PC-3 (cell line): ENCODE data around the gene MLLT11. TPM values are rescaled to one million over a fixed set of nuclear protein-coding genes. Genes with fewer than 3 reads are reported as not detected.
A peak's percentile ranks its signal among the peaks of the same experiment; 100 is the strongest.

Source experiments
- ATAC-seq: fragments of 200-7000 bp; cut with Tn5 transposase; 2 replicates; pipeline ENCODE4 v1.9.1; 2020; ENCODE audit warnings: mild to moderate bottlenecking, moderate library complexity
- BruUV-seq: library from RNA; stranded (reverse); fragments of 400-500 nt; replicated peaks from 2 replicates; lab custom pipeline; 2021; lab: Mats Ljungman, UMichigan
- CTCF ChIA-PET: fragments of 300-600 bp; sonication (Branson Sonifier 250); formaldehyde crosslinking; loops from one replicate; lab custom pipeline; 2022; ENCODE audit warnings: antibody characterized with exemption; lab: Charles Lee
- POLR2A ChIA-PET: fragments of 300-600 bp; sonication (Branson Sonifier 250); formaldehyde crosslinking; loops from one replicate; lab custom pipeline; 2022; ENCODE audit warnings: antibody characterized with exemption; ENCODE audit not compliant: unreplicated experiment; lab: Charles Lee
- DNase-seq: peaks from one replicate; pipeline ENCODE4 v3.0.0-alpha.2; 2015
- H2AFZ ChIP-seq: fragments of 300-600 bp; sonication (generic); 2 replicates; pipeline ENCODE4 v1.6.0; 2016; ENCODE audit warnings: antibody characterized with exemption, low read length
- H3F3A ChIP-seq: fragments of 300-600 bp; sonication (generic); one replicate; pipeline ENCODE4 v1.6.0; 2017; ENCODE audit warnings: antibody characterized with exemption, low read length, control low read depth, mild to moderate bottlenecking; ENCODE audit not compliant: unreplicated experiment
- H3K27ac ChIP-seq: fragments of 300-600 bp; sonication (generic); 2 replicates; pipeline ENCODE4 v1.5.1; 2016; ENCODE audit warnings: mild to moderate bottlenecking, low read length
- H3K27me3 ChIP-seq: fragments of 300-600 bp; sonication (generic); 2 replicates; pipeline ENCODE4 v1.6.1; 2016; ENCODE audit warnings: low read length, mixed read lengths
- H3K36me3 ChIP-seq: fragments of 300-600 bp; sonication (generic); 2 replicates; pipeline ENCODE4 v1.6.1; 2016; ENCODE audit warnings: low read depth, mixed run types, low read length, mixed read lengths
- H3K4me1 ChIP-seq: fragments of 300-600 bp; sonication (generic); 2 replicates; pipeline ENCODE4 v1.5.1; 2016; ENCODE audit warnings: low read length; ENCODE audit not compliant: insufficient read depth
- H3K4me2 ChIP-seq: fragments of 300-600 bp; sonication (generic); 2 replicates; pipeline ENCODE4 v1.6.0; 2016; ENCODE audit warnings: low read length
- H3K4me3 ChIP-seq: fragments of 300-600 bp; sonication (generic); 2 replicates; pipeline ENCODE4 v1.5.1; 2016; ENCODE audit warnings: mild to moderate bottlenecking, low read length, mixed read lengths
- H3K79me2 ChIP-seq: fragments of 300-600 bp; sonication (generic); 2 replicates; pipeline ENCODE4 v1.6.1; 2017; ENCODE audit warnings: low read length, mixed read lengths
- H3K9ac ChIP-seq: fragments of 300-600 bp; sonication (generic); 2 replicates; pipeline ENCODE4 v1.6.0; 2016; ENCODE audit warnings: mild to moderate bottlenecking, low read length
- H3K9me2 ChIP-seq: fragments of 300-600 bp; sonication (generic); replicated peaks from 2 replicates; pipeline ENCODE4 v1.6.1; 2016; ENCODE audit warnings: mixed run types, low read length, mixed read lengths
- H3K9me3 ChIP-seq: fragments of 300-600 bp; sonication (generic); 2 replicates; pipeline ENCODE4 v1.6.1; 2016; ENCODE audit warnings: low read length, mixed read lengths
- H4K20me1 ChIP-seq: fragments of 300-600 bp; sonication (generic); 2 replicates; pipeline ENCODE4 v1.6.1; 2016; ENCODE audit warnings: low read length, mixed read lengths
- CTCF ChIP-seq: fragments of 300-600 bp; sonication (generic); conservative IDR thresholded peaks from 2 replicates; pipeline ENCODE4 v1.5.1; 2017; ENCODE audit warnings: antibody characterized with exemption, low read depth, mild to moderate bottlenecking, low read length
- EZH2 ChIP-seq: fragments of 300-600 bp; sonication (generic); IDR thresholded peaks from one replicate; pipeline ENCODE4 v1.6.1; 2017; ENCODE audit warnings: antibody characterized with exemption, mild to moderate bottlenecking, low read length; ENCODE audit not compliant: unreplicated experiment
- EZH2phosphoT487 ChIP-seq: fragments of 300-600 bp; sonication (generic); IDR thresholded peaks from 2 replicates; pipeline ENCODE4 v1.6.1; 2018; ENCODE audit warnings: mild to moderate bottlenecking, antibody characterized with exemption, low read length, borderline replicate concordance
- intact Hi-C: fragments of 100-400 bp; cut with micrococcal nuclease; formaldehyde crosslinking; loops from 2 replicates; pipeline ENCODE4 v1.9.0; 2023
- total RNA-seq: library from RNA; depleted of rRNA; stranded (reverse); fragments of >200 nt; gene quantifications from 2 replicates; pipeline ENCODE4 v1.2.3, GENCODE V29; 2014

Gene MLLT11
- total RNA-seq, 1 experiment from 2014 or later: 14.1 TPM

GRCh38 chr1:151054971-151055547, 5.1 kb upstream of the MLLT11 start:
- ATAC-seq: no peak
- Histone ChIP-seq H3K4me3 (no peak overlapping the region), H3K4me2 (no peak overlapping the region), H3K27me3 (no peaks in the 10 kb centered on the region), H2AFZ (no peak overlapping the region), H3K9me3 (no peaks in the 10 kb centered on the region), H3K4me1 (peaks cover 22% of the 10 kb centered on the region), H3K27ac (no peak overlapping the region), H3K79me2 (peaks cover 55% of the 10 kb centered on the region), H4K20me1 (peaks cover 25% of the 10 kb centered on the region; the same call in 1 of the 2 replicates), H3K36me3 (peaks cover 51% of the 10 kb centered on the region), H3K9ac (no peak overlapping the region), H3F3A (peaks cover 9% of the 10 kb centered on the region), H3K9me2 (no peaks in the 10 kb centered on the region)
- ChIA-PET CTCF (no interaction called here), POLR2A (no interaction called here)
- intact Hi-C loops: no loop called here
- no TSS peak for BruUV-seq
- no peak for DNase-seq
- no peak for TF ChIP-seq EZH2phosphoT487
- TF ChIP-seq CTCF: no peak
- TF ChIP-seq EZH2: no peak

GRCh38 chr1:151055581-151055980, 4.6 kb upstream of the MLLT11 start:
- DNase-seq: no peak
- ChIA-PET CTCF (no interaction called here), POLR2A (no interaction called here)
- intact Hi-C loops: no loop called here
- Histone ChIP-seq H3K9me2 (no peaks in the 10 kb centered on the region), H3K79me2 (peaks cover 60% of the 10 kb centered on the region), H3K9ac (no peak overlapping the region), H3K27me3 (no peaks in the 10 kb centered on the region), H3K4me3 (no peak overlapping the region), H4K20me1 (peaks cover 25% of the 10 kb centered on the region; the same call in 1 of the 2 replicates), H3K9me3 (no peaks in the 10 kb centered on the region), H3K4me2 (0 out of 2 replicates have a peak overlapping the region, but pooled peaks have one; percentile 23), H2AFZ (no peak overlapping the region), H3F3A (peaks cover 7% of the 10 kb centered on the region), H3K27ac (no peak overlapping the region), H3K4me1 (peaks cover 22% of the 10 kb centered on the region), H3K36me3 (peaks cover 51% of the 10 kb centered on the region)
- no peak for ATAC-seq
- no peak for TF ChIP-seq CTCF
- no peak for TF ChIP-seq EZH2
- no peak for TF ChIP-seq EZH2phosphoT487
- BruUV-seq: no TSS peak

GRCh38 chr1:151056149-151056548, 4.0 kb upstream of the MLLT11 start:
- Histone ChIP-seq H3K9me2 (no peaks in the 10 kb centered on the region), H3K4me1 (peaks cover 26% of the 10 kb centered on the region), H3K79me2 (peaks cover 65% of the 10 kb centered on the region), H2AFZ (no peak overlapping the region), H3K4me2 (peak overlapping the region; percentile 23; the same call in 1 of the 2 replicates), H3K27ac (no peak overlapping the region), H3K4me3 (no peak overlapping the region), H3K9me3 (no peaks in the 10 kb centered on the region), H3K27me3 (no peaks in the 10 kb centered on the region), H3K9ac (no peak overlapping the region), H3F3A (peaks cover 4% of the 10 kb centered on the region), H3K36me3 (peaks cover 49% of the 10 kb centered on the region), H4K20me1 (peaks cover 25% of the 10 kb centered on the region; the same call in 1 of the 2 replicates)
- ChIA-PET CTCF (no interaction called here), POLR2A (no interaction called here)
- ATAC-seq: no peak
- TF ChIP-seq EZH2: no peak
- no TSS peak for BruUV-seq
- DNase-seq: no peak
- intact Hi-C loops: no loop called here
